Measurements from ENCODE around the gene EDEM3. TPM values are rescaled to one million over a fixed set of nuclear protein-coding genes. Genes with fewer than 3 reads are reported as not detected.

The EDEM3 gene
- total RNA-seq, 2 donors from 2014 or later = 25.8 to 40.4 TPM

DNA sequence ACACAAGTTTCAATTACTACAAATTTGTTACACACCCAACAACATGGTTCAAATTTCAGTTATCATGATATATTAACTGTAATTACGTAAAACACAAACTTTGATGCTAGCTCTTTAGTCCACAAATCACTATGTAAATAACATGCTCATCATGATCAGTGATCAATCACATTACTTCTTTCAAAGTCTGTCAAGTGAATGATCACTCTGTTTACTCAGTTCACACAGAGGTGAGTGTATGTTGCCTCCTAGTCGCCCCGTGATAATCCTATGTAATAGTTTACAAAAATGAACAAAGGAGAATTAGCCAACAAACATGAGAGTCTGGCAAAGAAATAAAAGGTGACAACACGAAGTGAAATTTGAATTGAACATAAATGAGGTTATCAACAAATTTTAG, 14.3 kb downstream of the EDEM3 start:
- no peaks in the 10 kb centered on the region for H3K9me3 ChIP-seq (ENCODE audit: control insufficient read depth, low read length, poor library complexity, severe bottlenecking)
- Mint-ChIP-seq H3K27me3 (no peaks in the 10 kb centered on the region), H3K36me3 (ENCODE audit: low read depth) (peaks cover 4% of the 10 kb centered on the region), H3K4me1 (peaks cover 33% of the 10 kb centered on the region), H3K4me3 (no peak overlapping the region), H3K27ac (peak overlapping the region; percentile 37)
- DNase-seq (no peak), ATAC-seq (no peak)

GRCh38 chr1:184739796-184740195, 14.9 kb downstream of the EDEM3 start:
- no peaks in the 10 kb centered on the region for H3K9me3 ChIP-seq (ENCODE audit: control insufficient read depth, low read length, poor library complexity, severe bottlenecking)
- Mint-ChIP-seq H3K4me3 (no peak overlapping the region), H3K27ac (no peak overlapping the region), H3K4me1 (peaks cover 30% of the 10 kb centered on the region), H3K27me3 (no peaks in the 10 kb centered on the region), H3K36me3 (ENCODE audit: low read depth) (peaks cover 4% of the 10 kb centered on the region)
- no peak for DNase-seq
- ATAC-seq = no peak

DNA sequence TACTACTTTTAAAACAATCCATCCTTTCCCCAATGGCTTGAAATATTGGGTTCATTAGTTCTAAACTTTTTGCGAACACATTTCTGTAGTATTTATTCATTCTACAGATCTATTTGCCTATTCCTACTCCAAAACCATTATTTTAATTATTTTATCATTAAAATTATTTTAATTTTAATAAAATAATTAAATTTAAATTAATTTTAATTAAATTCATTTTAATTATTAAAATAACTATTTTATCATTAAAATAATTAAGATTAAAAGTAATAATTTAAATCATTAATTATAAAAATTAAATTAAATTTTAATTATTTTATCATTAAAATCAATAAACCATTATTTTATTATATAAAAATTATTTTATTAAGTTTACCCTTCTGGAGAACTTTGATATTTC, 15.6 kb downstream of the EDEM3 start:
- DNase-seq (no peak), ATAC-seq (no peak)
- Mint-ChIP-seq H3K27ac (no peak overlapping the region), H3K4me1 (peaks cover 26% of the 10 kb centered on the region), H3K27me3 (no peaks in the 10 kb centered on the region), H3K36me3 (ENCODE audit: low read depth) (peaks cover 4% of the 10 kb centered on the region), H3K4me3 (no peak overlapping the region)
- no peaks in the 10 kb centered on the region for H3K9me3 ChIP-seq (ENCODE audit: control insufficient read depth, low read length, poor library complexity, severe bottlenecking)

DNA sequence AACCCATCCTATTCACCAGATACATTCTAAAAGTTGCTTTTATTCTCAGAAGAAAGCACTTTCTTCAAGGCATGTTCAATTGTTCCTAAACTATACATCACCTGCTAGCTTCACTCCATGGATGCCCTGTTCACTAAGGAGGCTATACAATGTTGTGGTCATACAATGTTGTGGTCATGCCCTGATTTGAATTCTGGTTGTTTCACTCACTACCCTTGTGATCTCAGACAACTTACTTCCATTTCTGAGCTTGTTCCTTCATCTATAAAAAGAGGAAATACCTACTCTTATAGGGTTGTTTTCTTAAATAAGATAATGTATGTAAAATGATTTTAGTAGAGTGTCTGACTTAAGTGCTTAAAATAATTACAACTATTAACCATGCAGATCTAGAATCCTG, 19.7 kb downstream of the EDEM3 start:
- Mint-ChIP-seq H3K27ac (peak overlapping the region; percentile 76), H3K36me3 (ENCODE audit: low read depth) (peaks cover 8% of the 10 kb centered on the region), H3K4me1 (peaks cover 16% of the 10 kb centered on the region), H3K27me3 (no peaks in the 10 kb centered on the region), H3K4me3 (no peak overlapping the region)
- no peaks in the 10 kb centered on the region for H3K9me3 ChIP-seq (ENCODE audit: control insufficient read depth, low read length, poor library complexity, severe bottlenecking)
- ATAC-seq = no peak
- DNase-seq = no peak

GRCh38 chr1:184724843-184725242, 29.8 kb downstream of the EDEM3 start:
- Mint-ChIP-seq H3K36me3 (ENCODE audit: low read depth) (no peaks in the 10 kb centered on the region), H3K4me1 (peaks cover 2% of the 10 kb centered on the region), H3K27me3 (no peaks in the 10 kb centered on the region), H3K27ac (peak overlapping the region; percentile 9), H3K4me3 (no peak overlapping the region)
- DNase-seq (no peak), ATAC-seq (no peak)
- H3K9me3 ChIP-seq (ENCODE audit: control insufficient read depth, low read length, poor library complexity, severe bottlenecking) = no peaks in the 10 kb centered on the region

DNA sequence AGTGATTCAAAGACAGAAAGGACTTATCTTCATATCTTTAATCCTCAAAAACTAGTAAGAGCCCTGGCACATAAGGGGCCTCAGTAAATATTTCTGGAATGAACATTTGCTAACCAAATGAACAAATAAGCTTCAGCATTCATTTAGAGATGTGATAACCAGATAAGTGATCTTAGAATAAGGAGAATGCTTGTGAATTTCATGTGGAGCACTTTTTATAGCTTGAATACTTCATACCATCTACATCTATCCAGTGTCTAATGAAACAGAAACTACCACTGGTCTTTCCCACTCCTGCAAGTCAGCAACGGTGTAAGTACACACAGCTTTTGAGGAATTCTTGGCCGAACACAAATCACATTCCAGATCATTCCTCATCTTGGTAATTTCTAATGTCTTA, 38.5 kb downstream of the EDEM3 start:
- no peak overlapping the region for H3K27ac Mint-ChIP-seq
- no peaks in the 10 kb centered on the region for H3K9me3 ChIP-seq (ENCODE audit: control insufficient read depth, low read length, poor library complexity, severe bottlenecking)
- H3K4me3 Mint-ChIP-seq = no peak overlapping the region
- no peak for DNase-seq
- no peak for ATAC-seq
- peaks cover 4% of the 10 kb centered on the region for H3K4me1 Mint-ChIP-seq
- H3K36me3 Mint-ChIP-seq (ENCODE audit: low read depth) = no peaks in the 10 kb centered on the region
- no peaks in the 10 kb centered on the region for H3K27me3 Mint-ChIP-seq

DNA sequence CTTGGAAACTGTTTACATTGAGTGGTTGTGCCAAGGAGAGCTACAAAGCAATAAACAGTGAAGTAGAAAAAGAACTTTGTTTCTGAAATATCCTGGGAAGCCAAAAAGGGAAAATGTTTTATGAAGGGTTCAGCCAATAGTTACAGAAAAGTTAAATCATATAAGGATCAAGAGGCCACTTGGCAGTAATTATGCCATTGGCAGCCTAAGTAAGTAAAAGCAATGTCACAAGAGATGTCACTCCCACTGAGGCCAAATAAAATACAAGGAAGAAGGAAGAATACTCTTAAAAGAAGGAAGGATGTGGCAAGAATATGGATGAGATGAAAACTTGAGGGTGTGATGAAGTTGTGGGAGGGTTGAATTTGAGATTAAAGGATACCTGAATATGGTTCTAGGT, 45.2 kb downstream of the EDEM3 start:
- Mint-ChIP-seq H3K4me3 (no peak overlapping the region), H3K36me3 (ENCODE audit: low read depth) (peaks cover 12% of the 10 kb centered on the region), H3K27me3 (no peaks in the 10 kb centered on the region), H3K27ac (peak overlapping the region; percentile 41), H3K4me1 (peaks cover 7% of the 10 kb centered on the region)
- ATAC-seq = no peak
- no peaks in the 10 kb centered on the region for H3K9me3 ChIP-seq (ENCODE audit: control insufficient read depth, low read length, poor library complexity, severe bottlenecking)
- DNase-seq = no peak

GRCh38 chr1:184708084-184708676, 46.5 kb downstream of the EDEM3 start:
- Mint-ChIP-seq H3K4me1 (peaks cover 9% of the 10 kb centered on the region), H3K27ac (peak overlapping the region; percentile 41), H3K4me3 (no peak overlapping the region), H3K27me3 (no peaks in the 10 kb centered on the region), H3K36me3 (ENCODE audit: low read depth) (peaks cover 15% of the 10 kb centered on the region)
- H3K9me3 ChIP-seq (ENCODE audit: control insufficient read depth, low read length, poor library complexity, severe bottlenecking) = no peaks in the 10 kb centered on the region
- DNase-seq (no peak), ATAC-seq (no peak)

- no peak overlapping the region for H3K4me3 Mint-ChIP-seq
- H3K27ac Mint-ChIP-seq = no peak overlapping the region
- peaks cover 13% of the 10 kb centered on the region for H3K4me1 Mint-ChIP-seq
- no peaks in the 10 kb centered on the region for H3K27me3 Mint-ChIP-seq
- no peak for DNase-seq
- no peak for ATAC-seq
- peaks cover 17% of the 10 kb centered on the region for H3K36me3 Mint-ChIP-seq (ENCODE audit: low read depth)
- no peaks in the 10 kb centered on the region for H3K9me3 ChIP-seq (ENCODE audit: control insufficient read depth, low read length, poor library complexity, severe bottlenecking)
Measured at GRCh38 chr1:184705271-184705670, 49.4 kb downstream of the EDEM3 start.

DNA sequence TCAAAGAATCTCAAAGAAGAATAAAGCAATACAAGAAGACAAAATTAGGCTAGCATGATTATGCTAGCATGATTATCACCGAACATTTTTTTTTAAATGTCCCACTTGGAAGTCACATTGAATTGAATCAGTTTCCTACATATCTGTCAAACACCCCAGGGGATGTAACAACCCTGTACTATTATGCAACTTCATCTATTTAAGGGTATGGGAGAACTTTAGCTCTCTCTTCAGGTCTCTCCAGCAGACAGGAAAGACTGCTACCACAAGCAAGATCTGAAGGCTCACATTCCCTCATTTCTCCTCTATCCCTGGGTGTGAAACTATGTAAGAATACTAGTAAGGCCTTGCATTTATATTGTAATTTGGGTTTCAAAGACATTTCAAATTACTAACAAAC, 52.8 kb downstream of the EDEM3 start:
- ATAC-seq (no peak), DNase-seq (no peak)
- no peaks in the 10 kb centered on the region for H3K9me3 ChIP-seq (ENCODE audit: control insufficient read depth, low read length, poor library complexity, severe bottlenecking)
- Mint-ChIP-seq H3K27ac (no peak overlapping the region), H3K4me3 (no peak overlapping the region), H3K36me3 (ENCODE audit: low read depth) (peaks cover 9% of the 10 kb centered on the region), H3K27me3 (no peaks in the 10 kb centered on the region), H3K4me1 (peaks cover 15% of the 10 kb centered on the region)

DNA sequence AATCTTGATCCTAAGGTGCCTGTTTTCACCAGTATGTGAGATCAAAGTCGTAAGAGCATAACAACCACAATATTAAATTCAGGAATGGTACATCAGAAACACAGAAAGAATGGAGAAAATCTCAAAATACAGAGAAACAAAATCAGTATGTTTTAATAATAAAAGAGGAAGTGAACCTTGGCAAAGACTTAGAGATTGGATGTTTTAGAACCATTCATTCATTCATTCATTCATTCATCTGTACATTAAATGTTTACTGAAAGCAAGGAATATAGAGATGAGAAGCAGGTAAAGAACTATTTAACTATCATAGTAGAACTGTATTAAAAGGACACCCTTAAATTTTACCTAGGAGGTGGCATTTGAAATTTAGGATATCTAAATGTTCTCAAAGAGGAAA, 55.7 kb downstream of the EDEM3 start:
- ATAC-seq = no peak
- Mint-ChIP-seq H3K27me3 (no peaks in the 10 kb centered on the region), H3K36me3 (ENCODE audit: low read depth) (peaks cover 12% of the 10 kb centered on the region), H3K4me1 (peaks cover 26% of the 10 kb centered on the region), H3K4me3 (no peak overlapping the region), H3K27ac (peak overlapping the region; percentile 53)
- H3K9me3 ChIP-seq (ENCODE audit: control insufficient read depth, low read length, poor library complexity, severe bottlenecking) = no peaks in the 10 kb centered on the region
- no peak for DNase-seq

DNA sequence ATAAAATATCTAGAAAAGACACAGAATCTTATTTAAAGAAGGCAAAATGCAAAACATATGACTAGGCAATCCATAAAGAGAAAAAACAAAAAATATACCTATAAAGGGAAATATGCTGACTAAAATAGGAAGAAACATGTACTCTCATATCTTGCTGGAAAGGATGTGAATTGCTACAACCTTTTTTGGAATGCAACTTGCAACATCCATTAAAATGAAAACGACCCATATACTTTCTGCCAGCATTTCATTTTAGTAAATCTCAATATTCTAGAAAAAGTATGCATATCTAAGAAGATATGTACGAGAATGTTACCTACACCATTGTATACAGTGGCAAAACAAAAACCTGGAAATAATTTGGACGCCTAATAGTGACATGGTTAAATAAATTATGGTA, 56.6 kb downstream of the EDEM3 start:
- no peak for ATAC-seq
- H3K27me3 Mint-ChIP-seq = no peaks in the 10 kb centered on the region
- peaks cover 13% of the 10 kb centered on the region for H3K36me3 Mint-ChIP-seq (ENCODE audit: low read depth)
- H3K4me1 Mint-ChIP-seq = peaks cover 23% of the 10 kb centered on the region
- no peaks in the 10 kb centered on the region for H3K9me3 ChIP-seq (ENCODE audit: control insufficient read depth, low read length, poor library complexity, severe bottlenecking)
- H3K4me3 Mint-ChIP-seq = no peak overlapping the region
- peak overlapping the region; percentile 53 for H3K27ac Mint-ChIP-seq
- DNase-seq = no peak

- peak overlapping the region; percentile 79 for H3K27ac Mint-ChIP-seq
- no peak overlapping the region for H3K4me3 Mint-ChIP-seq
- ATAC-seq (no peak), DNase-seq (no peak)
- peaks cover 11% of the 10 kb centered on the region for H3K36me3 Mint-ChIP-seq (ENCODE audit: low read depth)
- H3K9me3 ChIP-seq (ENCODE audit: control insufficient read depth, low read length, poor library complexity, severe bottlenecking) = no peaks in the 10 kb centered on the region
- no peaks in the 10 kb centered on the region for H3K27me3 Mint-ChIP-seq
- peaks cover 21% of the 10 kb centered on the region for H3K4me1 Mint-ChIP-seq
Measured at GRCh38 chr1:184696403-184696802, 58.3 kb downstream of the EDEM3 start.

GRCh38 chr1:184695023-184695422, 59.6 kb downstream of the EDEM3 start:
- no peaks in the 10 kb centered on the region for H3K9me3 ChIP-seq (ENCODE audit: control insufficient read depth, low read length, poor library complexity, severe bottlenecking)
- no peaks in the 10 kb centered on the region for H3K27me3 Mint-ChIP-seq
- no peak overlapping the region for H3K4me3 Mint-ChIP-seq
- H3K36me3 Mint-ChIP-seq (ENCODE audit: low read depth) = peaks cover 11% of the 10 kb centered on the region
- peaks cover 18% of the 10 kb centered on the region for H3K4me1 Mint-ChIP-seq
- DNase-seq (no peak), ATAC-seq (no peak)
- peak overlapping the region; percentile 79 for H3K27ac Mint-ChIP-seq

All from T-helper 17 cell (primary cell).